NOMO-1 treated with DMSO at 0.1 percent for 48 hours (cell line): ENCODE measurements around the gene SMAD5.

Source experiments
- DNase-seq: peaks from one replicate; lab custom pipeline; 2025; ENCODE audit not compliant: unreplicated experiment; lab: John Stamatoyannopoulos, UW

Gene SMAD5

GRCh38 chr5:136215812-136216211 lies 83.2 kb downstream of the SMAD5 start:
- DNase-seq, result no peak

- no peak for DNase-seq
Observed at GRCh38 chr5:136216230-136216629, 83.6 kb downstream of the SMAD5 start.

GRCh38 chr5:136221340-136221739 lies 88.7 kb downstream of the SMAD5 start:
- DNase-seq, result no peak

DNA sequence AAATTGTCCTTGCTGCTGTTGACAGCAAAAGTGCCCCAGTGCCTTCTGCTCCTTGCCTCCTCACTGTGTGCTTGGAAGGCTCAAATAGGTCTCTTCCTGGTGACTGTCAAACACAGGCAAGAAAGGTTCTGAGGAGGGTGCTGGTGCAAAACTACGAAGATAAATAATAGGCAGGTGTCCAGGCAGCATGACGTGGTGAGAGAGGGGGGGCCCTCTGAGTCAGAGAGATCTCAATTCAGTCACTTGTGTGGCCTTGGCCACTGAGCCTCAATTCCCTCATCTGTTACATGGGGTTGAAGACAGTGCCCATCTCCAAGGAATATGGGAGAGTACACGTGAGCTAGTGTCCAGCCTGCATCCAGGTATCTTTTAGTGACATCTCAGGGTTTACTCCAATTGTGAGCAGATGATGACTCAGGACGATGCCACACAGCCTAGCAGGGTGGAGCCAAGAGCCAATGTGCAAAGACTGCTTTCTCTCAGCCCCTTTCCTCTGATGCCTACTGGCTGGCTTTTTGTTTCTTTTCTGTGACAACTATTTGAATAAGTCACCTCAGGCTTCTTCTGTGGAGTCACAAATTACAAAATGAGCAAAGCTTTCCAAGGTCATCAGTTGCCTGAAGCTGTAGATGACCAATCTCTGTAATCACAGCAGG lies 90.1 kb downstream of the SMAD5 start:
- no peak for DNase-seq

DNA sequence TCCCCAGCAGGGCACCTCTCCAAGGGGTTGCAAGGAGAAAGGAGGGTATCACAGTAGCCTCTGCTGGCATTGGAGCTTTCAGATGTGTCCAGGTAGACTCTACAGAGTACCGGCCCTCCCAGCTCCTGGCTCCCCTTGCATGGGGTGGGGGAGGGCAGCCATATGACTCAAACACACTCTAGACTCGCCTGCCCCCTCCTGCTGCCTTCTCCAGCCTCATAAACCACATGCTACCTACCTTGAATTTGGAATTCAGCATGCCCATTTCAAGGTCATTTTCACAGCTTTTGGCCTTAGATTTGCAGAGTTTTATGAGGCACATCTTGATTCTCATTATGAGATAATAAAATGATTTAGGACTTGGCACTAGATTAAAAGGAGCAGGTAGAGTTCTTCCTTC lies 93.2 kb downstream of the SMAD5 start:
- no peak for DNase-seq

DNA sequence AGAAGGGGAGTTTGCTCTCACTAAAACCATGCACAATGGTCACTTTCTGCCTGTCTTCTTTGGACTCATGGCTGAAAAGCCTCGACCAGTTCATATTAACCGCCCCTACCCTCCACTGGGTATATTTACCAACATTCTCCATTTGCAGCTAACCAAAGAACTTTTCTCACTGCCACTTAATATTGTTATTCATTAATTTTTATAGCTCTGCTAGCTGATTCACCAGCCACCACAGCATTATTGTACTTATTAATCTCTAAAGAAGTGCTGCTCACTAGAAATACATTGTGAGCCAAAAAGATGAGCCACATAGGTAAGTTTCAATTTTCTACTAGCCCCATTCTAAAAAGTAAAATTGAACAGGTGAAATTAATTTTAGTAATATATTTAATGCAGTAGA lies 93.8 kb downstream of the SMAD5 start:
- DNase-seq, result no peak

DNA sequence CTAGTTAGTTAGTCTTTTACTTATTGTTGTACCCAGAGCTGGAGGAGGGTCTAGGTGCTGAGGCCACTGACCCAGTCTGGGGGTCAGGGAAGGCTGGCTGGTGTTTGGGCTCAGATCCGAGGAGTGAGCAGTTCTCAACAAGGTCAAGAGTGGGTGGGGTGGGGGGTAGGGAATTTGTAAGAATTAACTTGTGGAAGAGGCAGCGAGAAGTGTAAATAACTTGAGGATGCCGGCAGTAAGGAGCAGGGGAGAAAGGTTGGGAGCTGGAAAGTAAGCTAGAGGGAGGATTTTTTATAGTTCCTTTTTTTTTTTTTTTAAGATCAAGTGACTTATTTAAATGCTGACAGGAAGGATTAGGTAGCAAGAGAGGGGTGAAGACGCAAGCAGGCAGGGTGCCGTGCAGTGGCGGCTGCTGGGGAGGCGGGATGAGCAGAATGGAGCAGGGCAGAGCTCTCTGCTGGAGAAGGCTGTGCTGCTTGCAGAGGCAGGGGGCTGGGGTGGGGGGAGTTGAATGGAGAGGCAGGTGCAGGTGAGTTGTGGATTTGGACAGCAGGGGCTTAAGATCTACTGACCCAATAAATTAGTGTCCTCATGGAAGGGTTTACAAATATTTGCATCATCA lies 95.6 kb downstream of the SMAD5 start:
- DNase-seq, result no peak

DNA sequence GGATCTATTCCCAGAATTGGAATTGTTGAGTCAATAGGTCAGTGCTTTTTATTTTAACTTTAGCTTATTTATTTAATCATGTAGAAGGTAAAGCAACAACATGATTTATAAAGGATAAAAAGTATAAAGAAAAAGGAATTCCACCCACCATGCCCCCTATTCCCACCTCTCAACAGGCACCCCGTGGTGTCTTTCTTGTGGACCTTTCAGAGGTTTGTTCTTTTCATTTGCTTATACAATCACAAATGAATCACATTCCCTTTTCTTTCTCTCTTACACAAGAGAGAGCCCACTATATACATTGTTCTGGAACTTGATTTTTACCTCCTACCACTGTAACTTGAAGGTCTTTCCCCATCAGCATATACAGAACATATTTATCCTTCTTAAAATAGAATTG lies 97.5 kb downstream of the SMAD5 start:
- no peak for DNase-seq

GRCh38 chr5:136232316-136232715 lies 99.7 kb downstream of the SMAD5 start:
- DNase-seq, result no peak
